Measurements from ENCODE around the gene TAF11.

Gene TAF11

DNA sequence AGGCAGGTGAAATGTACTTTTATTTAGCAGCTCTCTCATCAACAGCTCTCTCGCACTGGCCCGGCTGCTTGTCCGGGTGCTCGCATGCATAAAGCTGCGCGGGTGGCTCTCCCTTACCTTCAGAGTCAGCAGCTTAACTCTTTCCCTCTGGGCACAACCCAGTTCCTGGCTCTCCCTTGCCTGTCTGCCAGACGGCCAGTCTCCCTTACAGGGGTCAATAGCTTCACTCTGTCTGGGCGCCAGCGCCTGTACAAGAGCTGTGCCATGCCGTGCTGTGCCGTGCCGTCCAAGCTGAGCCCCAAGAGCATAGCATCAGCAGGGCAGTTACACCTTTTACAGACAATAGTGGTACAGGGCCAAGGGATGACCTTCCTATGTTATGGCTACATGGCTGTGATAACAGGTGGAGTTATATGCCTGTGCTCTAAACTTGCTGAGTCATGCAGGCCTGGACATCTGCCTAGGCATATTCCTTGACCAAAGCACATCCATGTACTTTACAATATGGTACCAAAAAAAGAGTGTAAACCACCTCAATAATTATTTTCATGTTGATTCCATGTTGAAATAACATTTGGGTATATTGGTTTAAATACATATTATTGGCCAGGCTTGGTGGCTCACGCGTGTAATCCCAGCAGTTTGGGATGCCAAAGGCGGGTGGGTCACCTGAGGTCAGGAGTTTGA is 48.0 kb downstream of the TAF11 start:
- TF ChIP-seq ZC3H10 (CRISPR knock-in tag; IDR thresholded peaks at IDR 0.05) (no peak), ZFP30 (CRISPR knock-in tag; IDR thresholded peaks at IDR 0.05) (no peak), CSDC2 (CRISPR knock-in tag; IDR thresholded peaks at IDR 0.05) (no peak), ZNF8 (CRISPR knock-in tag; IDR thresholded peaks at IDR 0.05) (no peak), ESRRG (CRISPR knock-in tag; IDR thresholded peaks at IDR 0.05) (no peak)
- TF ChIP-seq, protein P1, sequence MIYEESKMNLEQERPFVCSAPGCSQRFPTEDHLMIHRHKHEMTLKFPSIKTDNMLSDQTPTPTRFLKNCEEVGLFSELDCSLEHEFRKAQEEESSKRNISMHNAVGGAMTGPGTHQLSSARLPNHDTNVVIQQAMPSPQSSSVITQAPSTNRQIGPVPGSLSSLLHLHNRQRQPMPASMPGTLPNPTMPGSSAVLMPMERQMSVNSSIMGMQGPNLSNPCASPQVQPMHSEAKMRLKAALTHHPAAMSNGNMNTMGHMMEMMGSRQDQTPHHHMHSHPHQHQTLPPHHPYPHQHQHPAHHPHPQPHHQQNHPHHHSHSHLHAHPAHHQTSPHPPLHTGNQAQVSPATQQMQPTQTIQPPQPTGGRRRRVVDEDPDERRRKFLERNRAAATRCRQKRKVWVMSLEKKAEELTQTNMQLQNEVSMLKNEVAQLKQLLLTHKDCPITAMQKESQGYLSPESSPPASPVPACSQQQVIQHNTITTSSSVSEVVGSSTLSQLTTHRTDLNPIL (CRISPR knock-in tag; IDR thresholded peaks at IDR 0.05; ENCODE audit: low read depth), result no peak
- TF ChIP-seq, protein P2, sequence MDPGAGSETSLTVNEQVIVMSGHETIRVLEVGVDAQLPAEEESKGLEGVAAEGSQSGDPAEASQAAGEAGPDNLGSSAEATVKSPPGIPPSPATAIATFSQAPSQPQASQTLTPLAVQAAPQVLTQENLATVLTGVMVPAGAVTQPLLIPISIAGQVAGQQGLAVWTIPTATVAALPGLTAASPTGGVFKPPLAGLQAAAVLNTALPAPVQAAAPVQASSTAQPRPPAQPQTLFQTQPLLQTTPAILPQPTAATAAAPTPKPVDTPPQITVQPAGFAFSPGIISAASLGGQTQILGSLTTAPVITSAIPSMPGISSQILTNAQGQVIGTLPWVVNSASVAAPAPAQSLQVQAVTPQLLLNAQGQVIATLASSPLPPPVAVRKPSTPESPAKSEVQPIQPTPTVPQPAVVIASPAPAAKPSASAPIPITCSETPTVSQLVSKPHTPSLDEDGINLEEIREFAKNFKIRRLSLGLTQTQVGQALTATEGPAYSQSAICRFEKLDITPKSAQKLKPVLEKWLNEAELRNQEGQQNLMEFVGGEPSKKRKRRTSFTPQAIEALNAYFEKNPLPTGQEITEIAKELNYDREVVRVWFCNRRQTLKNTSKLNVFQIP (CRISPR knock-in tag; IDR thresholded peaks at IDR 0.05; ENCODE audit: borderline replicate concordance, low read depth), result no peak
- no peak for ATAC-seq

DNA sequence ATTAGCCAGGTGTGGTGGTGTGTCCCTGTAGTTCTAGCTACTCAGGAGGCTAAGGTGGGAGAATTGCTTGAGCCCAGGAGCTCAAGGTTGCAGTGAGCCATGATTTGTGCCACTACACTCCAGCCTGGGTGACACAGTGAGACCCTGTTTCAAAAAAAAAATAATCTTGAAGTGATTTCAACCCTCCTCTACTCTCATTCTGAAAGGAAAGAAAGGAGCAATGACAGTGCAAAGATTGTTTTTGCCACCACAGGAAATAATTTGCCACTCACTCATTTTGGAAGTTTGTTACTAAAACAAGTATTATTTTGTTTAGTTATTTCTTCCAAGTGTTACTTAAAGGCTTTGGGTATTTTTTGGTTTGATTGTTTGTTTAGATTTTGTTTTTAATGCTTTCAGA is 50.3 kb downstream of the TAF11 start:
- no peak for ATAC-seq
- TF ChIP-seq GLIS3 (CRISPR knock-in tag; IDR thresholded peaks at IDR 0.05), result no peak
- TF ChIP-seq TCF4 (CRISPR knock-in tag; IDR thresholded peaks at IDR 0.05; ENCODE audit: borderline replicate concordance), result no peak
- TF ChIP-seq ESRRG (CRISPR knock-in tag; IDR thresholded peaks at IDR 0.05), result no peak
- no peak for TF ChIP-seq ZNF70 (CRISPR knock-in tag; IDR thresholded peaks at IDR 0.05)

DNA sequence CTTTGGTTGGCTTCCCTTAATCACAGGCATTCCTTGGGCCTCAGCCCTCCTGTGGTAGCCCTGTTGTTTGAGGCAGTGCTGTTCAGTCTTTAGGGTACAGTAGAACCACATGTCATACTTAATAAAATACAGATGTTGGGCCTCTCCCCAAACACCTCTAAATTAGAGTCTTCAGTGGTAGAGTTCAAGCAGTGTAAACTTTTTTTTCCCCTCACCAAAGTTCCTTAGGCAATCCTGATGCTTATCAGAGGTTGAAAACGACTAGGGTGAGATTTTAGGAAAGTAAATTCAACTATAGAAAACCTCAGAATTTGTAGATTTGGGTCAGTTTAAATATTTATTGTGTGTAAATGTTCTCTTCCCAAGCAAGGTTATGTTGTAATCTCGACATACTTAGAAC is 51.4 kb downstream of the TAF11 start:
- no peak for ATAC-seq

DNA sequence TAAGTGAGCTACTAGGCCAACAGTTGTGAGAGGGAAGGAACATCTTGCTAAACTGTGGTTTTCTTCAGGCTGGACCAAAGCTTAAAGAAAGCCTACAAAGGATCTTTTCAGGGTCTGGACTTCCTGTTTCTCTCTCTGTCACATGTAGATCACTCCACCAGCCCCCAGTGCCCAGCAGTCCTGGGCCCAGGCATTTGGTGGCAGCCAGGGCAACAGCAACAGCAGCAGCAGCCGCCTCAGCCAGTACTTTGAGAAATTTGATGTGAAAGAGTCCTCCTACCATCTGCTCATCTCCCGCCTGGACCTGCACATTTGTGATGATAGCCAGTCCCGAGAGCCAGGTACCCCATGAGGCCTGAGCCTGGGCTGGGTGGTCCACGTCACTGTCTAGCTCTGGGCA is 51.8 kb downstream of the TAF11 start:
- no peak for ATAC-seq
- TF ChIP-seq OSR1 (CRISPR knock-in tag; IDR thresholded peaks at IDR 0.05), result no peak
- TF ChIP-seq, protein P3, sequence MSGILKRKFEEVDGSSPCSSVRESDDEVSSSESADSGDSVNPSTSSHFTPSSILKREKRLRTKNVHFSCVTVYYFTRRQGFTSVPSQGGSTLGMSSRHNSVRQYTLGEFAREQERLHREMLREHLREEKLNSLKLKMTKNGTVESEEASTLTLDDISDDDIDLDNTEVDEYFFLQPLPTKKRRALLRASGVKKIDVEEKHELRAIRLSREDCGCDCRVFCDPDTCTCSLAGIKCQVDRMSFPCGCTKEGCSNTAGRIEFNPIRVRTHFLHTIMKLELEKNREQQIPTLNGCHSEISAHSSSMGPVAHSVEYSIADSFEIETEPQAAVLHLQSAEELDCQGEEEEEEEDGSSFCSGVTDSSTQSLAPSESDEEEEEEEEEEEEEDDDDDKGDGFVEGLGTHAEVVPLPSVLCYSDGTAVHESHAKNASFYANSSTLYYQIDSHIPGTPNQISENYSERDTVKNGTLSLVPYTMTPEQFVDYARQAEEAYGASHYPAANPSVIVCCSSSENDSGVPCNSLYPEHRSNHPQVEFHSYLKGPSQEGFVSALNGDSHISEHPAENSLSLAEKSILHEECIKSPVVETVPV (CRISPR knock-in tag; IDR thresholded peaks at IDR 0.05), result no peak
- TF ChIP-seq ESRRG (CRISPR knock-in tag; IDR thresholded peaks at IDR 0.05), result no peak
- TF ChIP-seq, protein P4, sequence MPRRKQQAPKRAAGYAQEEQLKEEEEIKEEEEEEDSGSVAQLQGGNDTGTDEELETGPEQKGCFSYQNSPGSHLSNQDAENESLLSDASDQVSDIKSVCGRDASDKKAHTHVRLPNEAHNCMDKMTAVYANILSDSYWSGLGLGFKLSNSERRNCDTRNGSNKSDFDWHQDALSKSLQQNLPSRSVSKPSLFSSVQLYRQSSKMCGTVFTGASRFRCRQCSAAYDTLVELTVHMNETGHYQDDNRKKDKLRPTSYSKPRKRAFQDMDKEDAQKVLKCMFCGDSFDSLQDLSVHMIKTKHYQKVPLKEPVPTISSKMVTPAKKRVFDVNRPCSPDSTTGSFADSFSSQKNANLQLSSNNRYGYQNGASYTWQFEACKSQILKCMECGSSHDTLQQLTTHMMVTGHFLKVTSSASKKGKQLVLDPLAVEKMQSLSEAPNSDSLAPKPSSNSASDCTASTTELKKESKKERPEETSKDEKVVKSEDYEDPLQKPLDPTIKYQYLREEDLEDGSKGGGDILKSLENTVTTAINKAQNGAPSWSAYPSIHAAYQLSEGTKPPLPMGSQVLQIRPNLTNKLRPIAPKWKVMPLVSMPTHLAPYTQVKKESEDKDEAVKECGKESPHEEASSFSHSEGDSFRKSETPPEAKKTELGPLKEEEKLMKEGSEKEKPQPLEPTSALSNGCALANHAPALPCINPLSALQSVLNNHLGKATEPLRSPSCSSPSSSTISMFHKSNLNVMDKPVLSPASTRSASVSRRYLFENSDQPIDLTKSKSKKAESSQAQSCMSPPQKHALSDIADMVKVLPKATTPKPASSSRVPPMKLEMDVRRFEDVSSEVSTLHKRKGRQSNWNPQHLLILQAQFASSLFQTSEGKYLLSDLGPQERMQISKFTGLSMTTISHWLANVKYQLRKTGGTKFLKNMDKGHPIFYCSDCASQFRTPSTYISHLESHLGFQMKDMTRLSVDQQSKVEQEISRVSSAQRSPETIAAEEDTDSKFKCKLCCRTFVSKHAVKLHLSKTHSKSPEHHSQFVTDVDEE (CRISPR knock-in tag; IDR thresholded peaks at IDR 0.05), result no peak
- no peak for TF ChIP-seq TCF4 (CRISPR knock-in tag; IDR thresholded peaks at IDR 0.05; ENCODE audit: borderline replicate concordance)
- no peak for TF ChIP-seq ZNF8 (CRISPR knock-in tag; IDR thresholded peaks at IDR 0.05)
- TF ChIP-seq PPARA (CRISPR knock-in tag; IDR thresholded peaks at IDR 0.05; ENCODE audit: borderline replicate concordance), result no peak
- TF ChIP-seq ARNTL (CRISPR knock-in tag; IDR thresholded peaks at IDR 0.05; ENCODE audit: borderline replicate concordance, low read depth), result no peak
- no peak for TF ChIP-seq TOX (CRISPR knock-in tag; IDR thresholded peaks at IDR 0.05; ENCODE audit: borderline replicate concordance)
- TF ChIP-seq, protein P1 (CRISPR knock-in tag; IDR thresholded peaks at IDR 0.05; ENCODE audit: low read depth), result no peak
- no peak for TF ChIP-seq ZFP30 (CRISPR knock-in tag; IDR thresholded peaks at IDR 0.05)
- no peak for TF ChIP-seq CSDC2 (CRISPR knock-in tag; IDR thresholded peaks at IDR 0.05)
- TF ChIP-seq RARB (CRISPR knock-in tag; IDR thresholded peaks at IDR 0.05), result no peak
- TF ChIP-seq GLIS3 (CRISPR knock-in tag; IDR thresholded peaks at IDR 0.05), result no peak

More for the DNA sequence above, 51.4 kb downstream of the TAF11 start:
- no peak for TF ChIP-seq ZNF8 (CRISPR knock-in tag; IDR thresholded peaks at IDR 0.05)
- no peak for TF ChIP-seq ZFP3 (CRISPR knock-in tag; IDR thresholded peaks at IDR 0.05)
- TF ChIP-seq ZFP30 (CRISPR knock-in tag; IDR thresholded peaks at IDR 0.05), result no peak
- TF ChIP-seq ESRRG (CRISPR knock-in tag; IDR thresholded peaks at IDR 0.05), result no peak

Data from SK-N-SH treated with all-trans-retinoic acid at 6 μM for 48 hours (cell line).